ENCODE results near the gene C10orf88. TPM values are rescaled to one million over a fixed set of nuclear protein-coding genes. Genes with fewer than 3 reads are reported as not detected.

The C10orf88 gene
- total RNA-seq, 1 donor from 2014 or later = 7.6 TPM

DNA sequence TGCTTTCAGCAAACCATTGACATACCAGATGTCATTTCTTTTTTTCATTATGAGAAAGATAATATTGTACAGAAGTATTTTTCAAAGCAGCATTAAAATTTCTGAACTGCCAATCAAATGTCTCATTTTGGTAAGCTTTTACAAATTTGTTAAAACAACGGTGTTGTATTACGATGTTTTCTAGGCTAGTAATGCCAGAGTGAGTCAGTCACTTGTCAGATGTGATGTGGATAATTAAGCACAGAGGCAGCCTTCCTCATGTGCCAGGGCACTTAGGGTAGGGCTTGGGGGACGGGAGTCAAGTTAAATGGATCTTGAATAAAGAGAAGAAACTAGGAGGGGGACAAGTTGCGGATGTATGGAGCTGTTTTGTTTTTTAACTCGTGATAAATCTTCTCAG lies 36.3 kb upstream of the C10orf88 start:
- H3K27me3 ChIP-seq = no peaks in the 10 kb centered on the region
- intact Hi-C loops (cut with DNase I) = no loop called here
- H3K27ac ChIP-seq = no peak overlapping the region
- H3K4me3 ChIP-seq = no peak overlapping the region
- no peaks in the 10 kb centered on the region for H3K9me3 ChIP-seq
- ATAC-seq = no peak
- no peaks in the 10 kb centered on the region for H3K4me1 ChIP-seq
- no peak for DNase-seq
- TF ChIP-seq, protein P1, sequence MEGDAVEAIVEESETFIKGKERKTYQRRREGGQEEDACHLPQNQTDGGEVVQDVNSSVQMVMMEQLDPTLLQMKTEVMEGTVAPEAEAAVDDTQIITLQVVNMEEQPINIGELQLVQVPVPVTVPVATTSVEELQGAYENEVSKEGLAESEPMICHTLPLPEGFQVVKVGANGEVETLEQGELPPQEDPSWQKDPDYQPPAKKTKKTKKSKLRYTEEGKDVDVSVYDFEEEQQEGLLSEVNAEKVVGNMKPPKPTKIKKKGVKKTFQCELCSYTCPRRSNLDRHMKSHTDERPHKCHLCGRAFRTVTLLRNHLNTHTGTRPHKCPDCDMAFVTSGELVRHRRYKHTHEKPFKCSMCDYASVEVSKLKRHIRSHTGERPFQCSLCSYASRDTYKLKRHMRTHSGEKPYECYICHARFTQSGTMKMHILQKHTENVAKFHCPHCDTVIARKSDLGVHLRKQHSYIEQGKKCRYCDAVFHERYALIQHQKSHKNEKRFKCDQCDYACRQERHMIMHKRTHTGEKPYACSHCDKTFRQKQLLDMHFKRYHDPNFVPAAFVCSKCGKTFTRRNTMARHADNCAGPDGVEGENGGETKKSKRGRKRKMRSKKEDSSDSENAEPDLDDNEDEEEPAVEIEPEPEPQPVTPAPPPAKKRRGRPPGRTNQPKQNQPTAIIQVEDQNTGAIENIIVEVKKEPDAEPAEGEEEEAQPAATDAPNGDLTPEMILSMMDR (IDR thresholded peaks at IDR 0.05) = no peak
- peaks cover 47% of the 10 kb centered on the region for H3K36me3 ChIP-seq

DNA sequence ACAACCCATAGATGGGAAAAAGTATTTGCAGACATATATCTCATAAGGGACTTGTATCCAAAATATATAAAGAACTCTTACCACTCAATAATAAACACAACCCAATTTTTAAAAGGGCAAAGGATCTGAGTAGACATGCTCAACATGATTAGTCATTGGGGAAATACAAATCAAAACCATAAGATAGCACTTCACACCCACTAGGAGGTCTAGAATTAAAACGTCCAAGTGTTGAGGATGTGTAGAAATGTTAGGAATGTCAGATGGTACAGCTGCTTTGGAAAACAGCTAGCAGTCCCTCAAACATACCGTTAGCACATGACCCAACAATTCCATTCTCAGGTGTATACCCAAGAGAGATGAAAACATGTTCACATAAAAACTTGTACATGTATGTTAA lies 34.5 kb upstream of the C10orf88 start:
- no peak for ATAC-seq
- Histone ChIP-seq H3K9me3 (no peaks in the 10 kb centered on the region), H3K4me3 (no peak overlapping the region), H3K36me3 (peaks cover 29% of the 10 kb centered on the region), H3K4me1 (no peaks in the 10 kb centered on the region), H3K27ac (no peak overlapping the region), H3K27me3 (no peaks in the 10 kb centered on the region)
- DNase-seq = no peak
- intact Hi-C loops (cut with DNase I) = no loop called here
- TF ChIP-seq, protein P1 (IDR thresholded peaks at IDR 0.05) = no peak

DNA sequence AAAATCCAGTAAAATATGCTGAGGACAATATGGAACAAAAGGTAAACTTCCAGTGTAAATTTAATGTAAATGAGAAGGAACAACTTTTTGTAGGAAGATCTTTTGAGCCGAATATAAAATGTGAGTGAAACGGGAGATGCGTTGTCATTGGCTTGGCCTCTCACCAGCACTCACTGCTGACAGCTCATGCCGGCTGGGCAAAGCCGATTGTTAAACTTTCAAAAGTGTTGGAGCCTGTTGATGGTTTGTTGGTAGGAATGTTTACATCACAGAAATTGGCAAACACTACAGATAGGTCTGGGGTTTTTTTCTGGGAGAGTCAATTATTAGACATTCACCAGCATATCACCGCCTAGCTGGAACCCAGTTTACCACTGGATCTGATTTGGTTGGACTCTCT lies 32.3 kb upstream of the C10orf88 start:
- intact Hi-C loops (cut with DNase I) = no loop called here

DNA sequence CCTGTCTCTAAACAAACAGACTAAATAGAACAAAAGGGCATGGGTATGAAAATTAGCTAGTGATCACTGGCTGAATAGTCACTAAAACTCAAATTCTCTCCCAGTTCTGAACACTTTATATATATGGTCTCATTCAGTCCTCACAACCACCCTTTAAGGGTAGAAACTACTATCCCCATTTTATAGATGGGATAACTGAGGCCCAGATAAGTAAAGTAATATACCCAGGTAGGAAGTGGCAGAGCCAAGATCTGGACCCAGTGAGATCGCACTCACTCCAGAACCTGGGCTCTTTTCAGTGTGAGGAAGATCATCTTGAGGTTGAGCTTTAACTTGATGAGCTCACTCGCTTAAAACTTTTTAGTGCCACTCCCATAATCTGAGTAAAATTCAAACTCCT lies 30.7 kb upstream of the C10orf88 start:
- Histone ChIP-seq H3K4me1 (peaks cover under 1% of the 10 kb centered on the region), H3K36me3 (no peaks in the 10 kb centered on the region), H3K9me3 (no peaks in the 10 kb centered on the region), H3K4me3 (no peak overlapping the region), H3K27ac (no peak overlapping the region), H3K27me3 (no peaks in the 10 kb centered on the region)
- TF ChIP-seq, protein P1 (IDR thresholded peaks at IDR 0.05) = no peak
- DNase-seq = no peak
- ATAC-seq = no peak
- intact Hi-C loops (cut with DNase I) = no loop called here

More for the DNA sequence above, 32.3 kb upstream of the C10orf88 start:
- no peak overlapping the region for H3K27ac ChIP-seq
- no peaks in the 10 kb centered on the region for H3K27me3 ChIP-seq
- no peaks in the 10 kb centered on the region for H3K9me3 ChIP-seq
- H3K4me3 ChIP-seq = no peak overlapping the region
- peaks cover 11% of the 10 kb centered on the region for H3K36me3 ChIP-seq
- ATAC-seq (no peak), DNase-seq (no peak)
- H3K4me1 ChIP-seq = no peaks in the 10 kb centered on the region
- TF ChIP-seq, protein P1 (IDR thresholded peaks at IDR 0.05) = no peak

DNA sequence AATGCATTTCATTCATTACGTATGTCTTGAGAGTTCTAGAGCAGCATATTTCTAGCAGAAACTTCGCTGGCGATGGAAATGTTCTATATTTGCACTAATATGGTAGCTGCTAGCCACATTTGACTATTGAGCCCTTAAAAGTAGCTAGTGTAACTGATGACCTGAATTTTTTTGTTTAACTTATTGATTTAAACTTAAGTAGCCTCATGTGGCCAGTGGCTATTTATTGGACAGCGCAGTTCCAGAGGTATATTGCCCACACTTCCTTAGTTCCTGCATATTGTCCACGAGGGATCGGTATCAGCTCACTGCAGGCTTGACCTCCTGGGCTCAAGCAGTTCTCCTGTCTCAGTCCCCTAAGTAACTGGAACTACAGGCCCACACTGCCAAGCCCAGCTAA lies 29.9 kb upstream of the C10orf88 start:
- H3K27ac ChIP-seq = no peak overlapping the region
- H3K36me3 ChIP-seq = no peaks in the 10 kb centered on the region
- intact Hi-C loops (cut with DNase I) = no loop called here
- DNase-seq (no peak), ATAC-seq (no peak)
- peaks cover 6% of the 10 kb centered on the region for H3K4me1 ChIP-seq
- no peak overlapping the region for H3K4me3 ChIP-seq
- no peaks in the 10 kb centered on the region for H3K9me3 ChIP-seq
- TF ChIP-seq, protein P1 (IDR thresholded peaks at IDR 0.05) = no peak
- no peaks in the 10 kb centered on the region for H3K27me3 ChIP-seq

DNA sequence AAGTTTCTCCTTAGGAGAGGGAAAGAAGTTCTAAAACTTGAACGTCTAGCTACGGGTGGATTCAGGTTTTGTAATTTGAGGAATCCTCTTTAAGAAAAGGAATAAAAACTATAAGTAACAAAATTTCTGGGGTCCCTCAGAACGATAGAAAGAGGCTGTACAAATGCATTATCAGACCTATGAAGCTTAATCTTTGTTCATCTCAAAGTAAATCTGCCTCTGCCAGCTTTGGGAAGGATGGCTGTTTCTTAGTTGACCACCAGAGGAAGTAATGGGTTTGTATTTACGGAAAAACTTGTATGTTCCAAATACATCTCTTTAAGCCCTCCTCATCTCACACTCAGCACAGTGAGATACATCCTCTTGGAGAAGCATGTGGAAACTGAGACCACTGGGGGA lies 27.0 kb upstream of the C10orf88 start:
- no peak for DNase-seq
- no peak overlapping the region for H3K27ac ChIP-seq
- intact Hi-C loops (cut with DNase I) = no loop called here
- TF ChIP-seq, protein P1 (IDR thresholded peaks at IDR 0.05) = peak; percentile 39
- H3K36me3 ChIP-seq = no peaks in the 10 kb centered on the region
- no peaks in the 10 kb centered on the region for H3K27me3 ChIP-seq
- ATAC-seq = no peak
- H3K4me3 ChIP-seq = peak overlapping the region; percentile 71
- peaks cover 6% of the 10 kb centered on the region for H3K4me1 ChIP-seq
- no peaks in the 10 kb centered on the region for H3K9me3 ChIP-seq
